GM18519 (cell line): ENCODE data around the gene ZNF423.

Source experiments
- ATAC-seq: cut with Tn5 transposase; IDR thresholded peaks from one replicate; pipeline ENCODE4 v1.9.1; 2021; ENCODE audit warnings: mild to moderate bottlenecking, moderate library complexity; ENCODE audit not compliant: unreplicated experiment, low FRiP score

The ZNF423 gene

GRCh38 chr16:49594685-49595498 lies 261.0 kb downstream of the ZNF423 start:
- no peak for ATAC-seq

- no peak for ATAC-seq
These were observed 261.8 kb downstream of the ZNF423 start for GRCh38 chr16:49594153-49594552.

GRCh38 chr16:49593424-49594040 lies 262.4 kb downstream of the ZNF423 start:
- no peak for ATAC-seq

- ATAC-seq, result no peak
These were observed 263.1 kb downstream of the ZNF423 start for GRCh38 chr16:49592546-49593423.

GRCh38 chr16:49590166-49590871 lies 265.6 kb downstream of the ZNF423 start:
- no peak for ATAC-seq

- ATAC-seq, result no peak
These were observed 266.3 kb downstream of the ZNF423 start for GRCh38 chr16:49589544-49590031.

- ATAC-seq, result no peak
These were observed 267.1 kb downstream of the ZNF423 start for GRCh38 chr16:49588729-49589384.

GRCh38 chr16:49588026-49588425 lies 267.9 kb downstream of the ZNF423 start:
- no peak for ATAC-seq

- ATAC-seq, result no peak
These were observed 268.4 kb downstream of the ZNF423 start for GRCh38 chr16:49587511-49587910.

- no peak for ATAC-seq
These were observed 269.2 kb downstream of the ZNF423 start for GRCh38 chr16:49586466-49587450.

- no peak for ATAC-seq
These were observed 270.6 kb downstream of the ZNF423 start for GRCh38 chr16:49585143-49585832.

- no peak for ATAC-seq
These were observed 272.0 kb downstream of the ZNF423 start for GRCh38 chr16:49583911-49584310.

GRCh38 chr16:49581630-49582298 lies 274.1 kb downstream of the ZNF423 start:
- ATAC-seq, result no peak

GRCh38 chr16:49580751-49581303 lies 275.1 kb downstream of the ZNF423 start:
- ATAC-seq, result no peak

GRCh38 chr16:49578435-49579024 lies 277.4 kb downstream of the ZNF423 start:
- no peak for ATAC-seq

- no peak for ATAC-seq
These were observed 277.9 kb downstream of the ZNF423 start for GRCh38 chr16:49578018-49578417.

- ATAC-seq, result no peak
These were observed 279.0 kb downstream of the ZNF423 start for GRCh38 chr16:49576941-49577340.
